Mucosa of descending colon (tissue), 3 donors: ENCODE results near the gene MAP3K3. TPM values are rescaled to one million over a fixed set of nuclear protein-coding genes. Genes with fewer than 3 reads are reported as not detected.

Source experiments
- ATAC-seq: fragments of 200-7000 bp; cut with Tn5 transposase; one replicate; pipeline ENCODE4 v1.9.1; 2020; ENCODE audit warnings: mild to moderate bottlenecking, moderate library complexity
- DNase-seq, 3 donors: peaks; one replicate each; pipeline ENCODE4 v3.0.0-alpha.2; 2020
- H3K36me3 ChIP-seq: fragments of 200-600 bp; one replicate; pipeline ENCODE4 v1.8.0; 2021; ENCODE audit warnings: low read depth, mild to moderate bottlenecking
- H3K4me1 ChIP-seq: fragments of 200-600 bp; one replicate; pipeline ENCODE4 v1.8.0; 2021; ENCODE audit warnings: low read depth, mild to moderate bottlenecking
- H3K4me3 ChIP-seq: fragments of 200-600 bp; one replicate; pipeline ENCODE4 v1.8.0; 2021; ENCODE audit warnings: mild to moderate bottlenecking
- H3K9me3 ChIP-seq: fragments of 200-600 bp; one replicate; pipeline ENCODE4 v1.8.0; 2021; ENCODE audit warnings: mild to moderate bottlenecking
- intact Hi-C, 2 donors: fragments of 100-400 bp; cut with DNase I in 1 of 2; cut with micrococcal nuclease in 1 of 2; formaldehyde crosslinking; loops; one replicate each; pipeline versions ENCODE4 v1.11.0 to v1.11.1; 2022; cut with DNase I, micrococcal nuclease
- total RNA-seq, 3 donors: library from RNA; stranded (reverse); fragmentation: NEBNext Ultra II Directional in 2 of 3; extraction: Animal tissue kit (Norgen Biotek cat#: 25700) in 2 of 3; gene quantifications; one replicate each; pipeline versions ENCODE4 v1.2.1 to v1.2.4, GENCODE V29; 2021 to 2023
- TF ChIP-seq, protein P1 (sequence below): fragments of 200-600 bp; IDR thresholded peaks from one replicate; pipeline ENCODE4 v1.8.0; 2022; ENCODE audit warnings: antibody characterized with exemption, mild to moderate bottlenecking
- donor health status: DM: no; HTN: no; CAD: no; lungs with moderate emphysema.
- donor health status: DM: no; HTN: no; CAD: no.
- donor health status: DM: no; HTN: yes; CAD: no.

The MAP3K3 gene
- total RNA-seq, 3 donors from 2014 or later, result 13.0 to 54.7 (median 18.5) TPM

- H3K36me3 ChIP-seq, result no peaks in the 10 kb centered on the region
Observed at GRCh38 chr17:63634163-63634562, 11.9 kb downstream of the MAP3K3 start.

GRCh38 chr17:63634816-63635215 lies 12.6 kb downstream of the MAP3K3 start:
- ATAC-seq, result no peak
- intact Hi-C loops, result no loop called here
- TF ChIP-seq, protein P1, sequence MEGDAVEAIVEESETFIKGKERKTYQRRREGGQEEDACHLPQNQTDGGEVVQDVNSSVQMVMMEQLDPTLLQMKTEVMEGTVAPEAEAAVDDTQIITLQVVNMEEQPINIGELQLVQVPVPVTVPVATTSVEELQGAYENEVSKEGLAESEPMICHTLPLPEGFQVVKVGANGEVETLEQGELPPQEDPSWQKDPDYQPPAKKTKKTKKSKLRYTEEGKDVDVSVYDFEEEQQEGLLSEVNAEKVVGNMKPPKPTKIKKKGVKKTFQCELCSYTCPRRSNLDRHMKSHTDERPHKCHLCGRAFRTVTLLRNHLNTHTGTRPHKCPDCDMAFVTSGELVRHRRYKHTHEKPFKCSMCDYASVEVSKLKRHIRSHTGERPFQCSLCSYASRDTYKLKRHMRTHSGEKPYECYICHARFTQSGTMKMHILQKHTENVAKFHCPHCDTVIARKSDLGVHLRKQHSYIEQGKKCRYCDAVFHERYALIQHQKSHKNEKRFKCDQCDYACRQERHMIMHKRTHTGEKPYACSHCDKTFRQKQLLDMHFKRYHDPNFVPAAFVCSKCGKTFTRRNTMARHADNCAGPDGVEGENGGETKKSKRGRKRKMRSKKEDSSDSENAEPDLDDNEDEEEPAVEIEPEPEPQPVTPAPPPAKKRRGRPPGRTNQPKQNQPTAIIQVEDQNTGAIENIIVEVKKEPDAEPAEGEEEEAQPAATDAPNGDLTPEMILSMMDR, result no peak
- Histone ChIP-seq H3K36me3 (no peaks in the 10 kb centered on the region), H3K4me1 (peaks cover 5% of the 10 kb centered on the region), H3K9me3 (no peaks in the 10 kb centered on the region), H3K4me3 (no peak overlapping the region)
- DNase-seq, result no peak

More at GRCh38 chr17:63634163-63634562, 11.9 kb downstream of the MAP3K3 start:
- no peaks in the 10 kb centered on the region for H3K9me3 ChIP-seq
- intact Hi-C loops, result no loop called here
- H3K4me1 ChIP-seq, result peaks cover 5% of the 10 kb centered on the region
- H3K4me3 ChIP-seq, result no peak overlapping the region
- ATAC-seq, result no peak
- TF ChIP-seq, protein P1, result no peak
- no peak for DNase-seq

GRCh38 chr17:63635290-63635689 lies 13.1 kb downstream of the MAP3K3 start:
- ATAC-seq, result no peak

DNA sequence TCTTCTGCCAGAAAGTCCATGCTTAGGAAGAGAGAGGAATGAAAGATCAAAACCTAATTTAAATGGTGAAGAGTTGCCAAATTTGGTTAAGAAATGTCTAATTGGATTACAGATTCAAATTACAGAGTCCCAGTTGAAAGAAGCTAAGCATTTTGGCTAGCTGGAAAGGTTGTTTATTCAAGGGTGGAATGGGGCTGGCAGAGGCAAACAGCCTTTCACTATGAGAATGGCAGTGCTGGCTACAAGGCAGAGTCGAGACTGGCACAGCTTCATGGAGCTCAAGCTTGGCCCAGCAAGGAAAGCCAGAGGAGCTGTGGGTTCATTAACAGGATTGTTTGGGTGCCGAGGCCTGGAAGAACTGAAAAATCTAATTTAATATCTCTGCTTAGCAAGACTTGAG lies 13.6 kb downstream of the MAP3K3 start:
- no peak overlapping the region for H3K4me3 ChIP-seq
- TF ChIP-seq, protein P1, result no peak
- ATAC-seq (no peak), DNase-seq (no peak)
- H3K4me1 ChIP-seq, result peaks cover 5% of the 10 kb centered on the region
- H3K9me3 ChIP-seq, result no peaks in the 10 kb centered on the region
- intact Hi-C loops, result no loop called here
- no peaks in the 10 kb centered on the region for H3K36me3 ChIP-seq

More at GRCh38 chr17:63635290-63635689, 13.1 kb downstream of the MAP3K3 start:
- no peak for DNase-seq
- intact Hi-C loops, result no loop called here
- no peaks in the 10 kb centered on the region for H3K9me3 ChIP-seq
- peaks cover 5% of the 10 kb centered on the region for H3K4me1 ChIP-seq
- no peak overlapping the region for H3K4me3 ChIP-seq
- TF ChIP-seq, protein P1, result no peak
- no peaks in the 10 kb centered on the region for H3K36me3 ChIP-seq

GRCh38 chr17:63639125-63639524 lies 16.9 kb downstream of the MAP3K3 start:
- DNase-seq (no peak), ATAC-seq (no peak)
- TF ChIP-seq, protein P1, result no peak
- H3K4me1 ChIP-seq, result no peaks in the 10 kb centered on the region
- H3K36me3 ChIP-seq, result no peaks in the 10 kb centered on the region
- no peak overlapping the region for H3K4me3 ChIP-seq
- intact Hi-C loops, result no loop called here
- H3K9me3 ChIP-seq, result no peaks in the 10 kb centered on the region

DNA sequence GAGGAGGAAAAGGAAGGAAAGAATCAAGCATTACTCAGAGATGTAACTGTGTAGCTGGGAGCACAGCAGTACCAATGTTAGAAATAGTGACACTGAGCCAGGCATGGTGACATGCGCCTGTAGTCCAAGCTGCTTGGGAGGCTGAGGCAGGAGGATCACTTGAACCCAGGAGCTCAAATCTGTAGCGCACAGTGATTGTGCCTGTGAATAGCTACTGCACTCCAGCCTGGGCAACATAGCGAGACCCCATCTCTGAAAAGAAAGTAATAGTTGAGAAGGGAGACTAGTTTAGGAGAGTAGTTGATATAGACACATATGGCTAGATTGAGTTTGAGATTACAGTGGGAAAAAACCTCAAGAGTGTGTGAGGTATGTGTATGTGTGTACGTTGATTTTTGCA lies 17.8 kb downstream of the MAP3K3 start:
- DNase-seq (no peak), ATAC-seq (no peak)
- intact Hi-C loops, result no loop called here
- TF ChIP-seq, protein P1, result no peak
- Histone ChIP-seq H3K4me3 (no peak overlapping the region), H3K4me1 (no peaks in the 10 kb centered on the region), H3K9me3 (no peaks in the 10 kb centered on the region), H3K36me3 (no peaks in the 10 kb centered on the region)
